HG02678 (cell line): ENCODE data around the gene ELOVL3.
A peak's percentile ranks its signal among the peaks of the same experiment; 100 is the strongest.
"Not testable (repeated sequence)": the region's sequence is repeated elsewhere in the genome, so short reads cannot be mapped to it uniquely, and the experiment has no call there.

Experiments used
- ATAC-seq: cut with Tn5 transposase; IDR thresholded peaks from one replicate; pipeline ENCODE4 v1.9.1; 2021; ENCODE audit warnings: mild to moderate bottlenecking, moderate library complexity; ENCODE audit not compliant: unreplicated experiment

ELOVL3 gene, protein sequence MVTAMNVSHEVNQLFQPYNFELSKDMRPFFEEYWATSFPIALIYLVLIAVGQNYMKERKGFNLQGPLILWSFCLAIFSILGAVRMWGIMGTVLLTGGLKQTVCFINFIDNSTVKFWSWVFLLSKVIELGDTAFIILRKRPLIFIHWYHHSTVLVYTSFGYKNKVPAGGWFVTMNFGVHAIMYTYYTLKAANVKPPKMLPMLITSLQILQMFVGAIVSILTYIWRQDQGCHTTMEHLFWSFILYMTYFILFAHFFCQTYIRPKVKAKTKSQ

DNA sequence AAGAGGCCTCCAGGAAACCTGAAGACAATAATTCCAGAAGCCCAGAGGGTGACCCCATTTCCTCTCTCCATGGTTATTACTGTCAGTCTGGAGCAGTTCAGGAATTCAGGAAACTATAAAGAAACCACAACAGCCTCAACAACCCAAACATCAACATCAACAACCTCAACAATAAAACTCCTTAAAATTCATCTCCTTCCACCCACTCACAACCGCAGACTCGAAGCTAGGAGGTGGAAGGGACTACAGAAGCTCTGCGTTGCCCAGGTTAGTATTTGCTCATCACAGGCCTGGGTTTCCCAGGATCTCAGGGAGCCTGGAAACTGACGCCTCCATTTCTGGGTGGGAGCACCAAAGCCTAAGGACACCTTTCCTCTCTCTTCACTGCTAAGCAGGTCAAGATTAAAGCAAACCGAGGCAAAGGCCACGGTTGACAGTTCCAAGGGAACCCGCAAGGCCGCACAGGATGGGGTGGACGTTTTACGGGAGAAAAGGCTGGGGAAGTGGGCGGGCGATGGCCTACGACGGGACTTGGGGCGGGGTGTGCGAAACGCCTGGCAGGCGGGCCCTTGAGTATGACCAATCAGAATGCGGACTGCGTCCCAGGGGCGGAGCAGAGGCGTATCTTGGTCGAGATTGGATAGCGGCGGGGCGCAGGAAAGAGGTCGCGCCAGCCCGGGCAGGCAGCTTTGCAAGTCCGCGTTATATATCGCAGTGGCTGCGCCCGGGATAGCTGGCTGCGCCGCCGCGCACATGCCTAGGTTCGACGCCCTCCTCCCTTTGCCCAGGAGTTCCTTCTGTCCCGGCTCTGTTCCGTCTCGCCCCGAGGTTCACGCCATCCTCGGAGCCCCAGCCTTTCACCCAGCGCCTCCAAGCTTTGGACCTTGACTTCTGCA is at the start of gene ELOVL3:
Gene ELOVL3, plus strand, starts transcription at position 654 of the 896 bp plus-strand sequence. CDS start 250 bp downstream, outside the sequence.
- peak; percentile 96 for ATAC-seq

DNA sequence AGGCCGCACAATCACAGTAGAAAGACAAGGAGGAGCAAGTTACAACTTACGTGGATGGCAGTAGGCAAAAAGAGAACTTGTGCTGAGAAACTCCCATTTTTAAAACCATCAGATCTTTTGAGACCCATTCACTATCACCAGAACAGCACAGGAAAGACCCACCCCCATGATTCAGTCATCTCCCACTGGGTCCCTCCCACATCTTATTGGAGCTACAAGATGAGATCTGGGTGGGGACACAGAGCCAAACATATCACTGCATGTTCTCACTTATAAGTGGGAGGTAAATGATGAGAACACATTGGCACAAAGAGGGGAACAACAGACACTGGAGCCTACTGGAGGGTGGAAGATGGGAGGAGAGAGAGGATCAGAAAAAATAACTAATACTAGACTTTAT is 41.5 kb upstream of the ELOVL3 start:
- ATAC-seq: no peak

DNA sequence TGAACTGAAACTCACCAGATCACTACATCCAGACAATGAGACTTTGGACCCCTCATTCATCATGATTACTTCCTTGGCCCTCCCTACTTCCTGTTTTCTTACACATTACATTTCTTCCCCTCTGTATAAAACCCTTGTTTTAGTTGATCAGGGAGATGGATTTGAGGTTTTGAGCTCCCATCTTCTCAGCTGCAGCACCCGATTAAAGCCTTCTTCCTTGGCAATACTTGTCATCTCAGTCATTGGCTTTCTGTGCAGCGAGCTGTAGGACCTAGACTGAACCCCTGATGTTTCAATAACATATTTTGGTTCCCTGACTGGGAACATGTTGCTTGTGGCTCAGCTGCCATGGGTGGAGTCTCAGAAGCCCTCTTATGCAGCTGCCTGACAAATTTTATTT is 40.8 kb upstream of the ELOVL3 start:
- ATAC-seq: no peak

DNA sequence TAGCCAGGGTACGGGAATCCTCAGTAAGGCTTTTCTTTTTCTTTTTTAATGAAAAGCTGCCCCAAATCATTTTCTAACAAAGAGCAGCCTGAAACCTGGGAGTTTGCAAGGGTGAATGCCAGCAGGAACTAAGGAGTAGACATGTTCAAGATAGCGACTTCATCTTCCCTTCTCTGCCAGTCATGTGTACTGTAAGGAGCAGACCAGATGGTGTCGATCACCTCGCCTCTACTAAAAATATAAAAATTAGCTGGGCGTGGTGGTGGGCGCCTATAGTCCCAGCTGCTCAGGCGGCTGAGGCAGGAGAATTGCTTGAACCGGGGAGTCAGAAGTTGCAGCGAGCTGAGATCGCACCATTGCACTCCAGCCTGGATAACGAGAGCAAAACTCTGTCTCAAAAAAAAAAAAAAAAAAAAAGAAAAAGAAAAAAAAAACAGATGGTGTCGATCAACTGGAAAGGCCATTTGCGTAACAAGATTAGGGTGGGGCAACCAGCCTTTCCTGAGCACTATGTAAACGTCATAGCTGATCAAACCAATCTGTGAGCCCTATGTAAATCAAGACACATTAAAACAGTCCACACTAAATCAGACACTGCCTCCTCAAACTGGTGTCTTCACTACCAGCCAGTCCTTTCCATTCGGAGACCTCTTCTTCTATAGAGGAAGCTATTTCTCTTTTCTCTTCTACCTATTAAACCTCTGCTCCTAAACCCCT is 40.1 kb upstream of the ELOVL3 start:
- ATAC-seq: no peak

DNA sequence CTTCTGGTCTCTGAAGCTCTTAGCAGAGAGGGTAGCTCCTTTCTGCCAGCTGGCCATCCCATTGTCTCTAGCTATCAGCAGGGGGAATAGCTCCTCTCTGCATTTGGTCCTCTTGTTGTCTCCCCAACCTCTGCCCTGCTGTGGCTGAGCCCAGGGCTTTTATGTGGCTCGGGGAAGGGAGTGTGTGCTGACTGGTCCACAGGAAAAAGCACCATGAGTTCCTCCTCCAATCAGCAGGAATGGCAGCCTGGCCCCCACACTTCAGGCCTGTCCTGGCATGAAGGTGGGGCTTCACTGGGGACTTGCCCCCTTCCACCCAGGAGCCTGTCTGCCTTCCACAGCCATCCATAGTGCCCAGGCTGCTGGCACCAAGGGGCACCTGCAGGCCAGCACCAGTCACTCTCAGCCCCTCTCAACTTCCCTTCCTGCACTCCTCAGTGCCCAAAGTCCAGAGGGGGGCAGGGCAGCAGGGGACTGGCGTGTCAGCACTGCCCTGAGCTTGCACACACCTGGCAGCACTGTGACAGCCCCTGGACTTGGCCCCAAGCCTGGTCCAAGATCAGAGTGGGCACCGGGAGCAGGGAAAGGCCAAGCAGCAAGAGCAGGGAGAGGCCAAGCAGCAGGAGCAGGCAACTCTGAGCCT is 37.7 kb upstream of the ELOVL3 start:
- ATAC-seq: no peak

DNA sequence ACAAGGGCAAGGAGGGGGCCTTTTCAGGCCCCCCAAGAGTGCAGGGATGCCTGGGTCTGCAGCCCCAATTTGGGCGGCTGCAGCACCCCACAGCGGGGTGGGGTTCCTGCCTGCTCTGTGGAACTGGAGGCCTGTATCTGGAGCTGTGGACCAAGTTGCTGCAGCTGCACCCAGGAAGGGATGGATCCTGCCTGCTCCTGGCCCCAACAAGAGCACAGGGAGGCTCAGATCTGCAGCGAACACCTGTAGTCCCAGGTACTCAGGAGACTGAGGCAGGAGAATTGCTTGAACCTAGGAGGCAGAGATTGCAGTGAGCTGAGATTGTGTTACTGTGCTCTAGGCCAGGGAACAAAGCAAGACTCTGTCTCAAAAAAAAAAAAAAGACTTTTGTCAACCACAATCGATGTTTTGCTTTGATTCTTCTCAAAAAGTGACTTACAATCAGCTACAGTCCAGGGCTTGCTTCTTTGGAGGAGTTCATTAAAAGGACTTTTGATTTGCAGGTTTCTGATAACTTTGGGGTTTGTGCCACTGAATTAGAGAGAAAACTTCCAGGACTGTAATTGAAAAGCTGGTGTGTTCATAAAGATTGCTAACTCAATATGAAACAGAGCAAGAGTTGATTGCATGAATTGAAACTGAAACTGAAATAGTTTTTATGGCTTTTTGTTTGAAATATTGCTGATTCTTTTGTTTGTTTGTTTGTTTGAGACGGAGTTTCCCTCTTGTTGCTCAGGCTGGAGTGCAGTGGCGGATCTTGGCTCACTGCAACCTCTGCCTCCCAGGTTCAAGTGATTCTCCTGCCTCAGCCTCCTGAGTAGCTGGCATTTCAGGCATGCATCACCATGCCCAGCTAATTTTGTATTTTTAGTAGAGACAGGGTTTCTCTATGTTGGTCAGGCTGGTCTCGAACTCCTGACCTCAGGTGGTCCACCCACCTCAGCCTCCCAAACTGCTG is 36.9 kb upstream of the ELOVL3 start:
- ATAC-seq: not testable (repeated sequence)

DNA sequence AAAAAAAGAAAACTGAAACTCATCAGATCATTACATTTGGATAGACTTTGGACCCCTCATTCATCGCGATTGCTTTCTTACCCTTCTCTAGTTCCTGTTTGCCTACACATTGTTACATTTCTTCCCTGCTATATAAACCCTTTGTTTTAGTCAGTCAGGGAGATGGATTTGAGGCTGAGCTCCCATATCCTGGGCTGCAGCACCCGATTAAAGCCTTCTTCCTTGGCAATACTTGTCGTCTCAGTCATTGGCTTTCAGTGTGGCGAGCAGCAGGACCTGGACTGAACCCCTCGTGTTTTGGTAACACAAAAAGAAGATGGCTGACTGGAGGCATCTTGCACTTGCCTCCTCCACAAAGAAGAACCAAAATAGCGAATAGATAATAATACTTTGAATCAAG is 34.1 kb upstream of the ELOVL3 start:
- no peak for ATAC-seq

DNA sequence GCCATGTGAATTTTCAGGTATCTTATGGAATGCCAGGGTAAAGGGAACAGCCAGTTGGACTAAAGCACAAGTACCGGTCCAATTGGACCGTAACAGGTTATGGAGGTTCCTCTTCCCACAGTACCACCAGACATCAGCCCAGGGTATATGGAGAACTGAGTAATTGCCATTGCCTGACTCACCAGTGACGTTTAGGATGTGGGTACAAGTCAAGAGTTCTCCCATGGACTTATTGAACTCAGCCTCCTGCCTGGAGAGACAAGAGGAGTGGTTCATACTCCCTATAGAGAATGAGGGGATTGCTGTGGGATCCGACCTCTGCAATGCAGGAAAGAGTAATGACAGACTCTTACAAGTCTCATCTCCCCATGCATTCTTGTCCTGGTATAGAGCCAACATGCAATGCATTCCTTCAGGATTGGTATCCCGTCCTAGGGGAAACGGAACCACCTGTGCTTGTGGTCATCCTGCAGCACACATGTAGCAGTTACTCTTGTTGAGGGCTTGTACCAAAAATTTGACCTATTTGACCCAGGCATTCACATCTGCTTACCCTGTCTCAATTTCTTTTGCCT is 30.7 kb upstream of the ELOVL3 start:
- ATAC-seq: no peak

DNA sequence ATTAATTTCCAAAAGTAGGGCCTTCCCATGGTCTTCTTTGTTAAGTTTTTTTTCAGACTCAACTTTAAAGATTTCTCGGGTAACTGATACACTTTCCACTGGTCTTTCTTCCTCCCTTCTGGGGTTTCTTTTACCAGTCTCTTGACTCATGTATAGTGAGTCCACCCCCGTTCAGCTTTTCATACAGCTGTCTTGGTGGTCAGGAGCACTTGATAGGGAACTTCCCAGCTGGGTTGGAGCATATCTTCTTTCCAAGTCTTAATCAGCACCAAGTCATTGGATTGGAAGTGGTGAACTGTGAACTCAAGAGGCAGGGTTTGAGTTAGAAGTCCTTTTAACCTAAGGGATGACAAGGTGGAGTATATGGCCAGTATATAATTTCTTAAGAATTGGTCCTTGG is 29.2 kb upstream of the ELOVL3 start:
- ATAC-seq: no peak

DNA sequence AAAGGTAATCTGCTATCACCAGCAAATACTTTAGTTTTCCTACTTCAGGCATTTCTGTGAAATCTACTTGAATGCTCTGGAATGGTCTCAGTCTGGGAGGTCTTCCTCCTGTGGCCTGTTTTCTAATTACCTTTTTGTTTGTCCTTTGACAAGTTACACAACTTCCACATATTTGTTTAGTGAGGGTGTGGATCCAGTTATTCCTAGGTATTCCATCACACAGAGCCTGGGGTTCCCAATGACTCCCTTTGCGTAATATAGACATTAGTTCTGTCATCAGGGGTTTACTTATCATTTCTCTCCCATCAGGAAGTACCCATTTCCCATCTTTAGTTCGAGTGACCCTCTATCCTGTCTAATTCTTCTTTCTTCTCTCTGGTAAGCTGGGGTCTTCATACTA is 28.1 kb upstream of the ELOVL3 start:
- ATAC-seq: no peak

DNA sequence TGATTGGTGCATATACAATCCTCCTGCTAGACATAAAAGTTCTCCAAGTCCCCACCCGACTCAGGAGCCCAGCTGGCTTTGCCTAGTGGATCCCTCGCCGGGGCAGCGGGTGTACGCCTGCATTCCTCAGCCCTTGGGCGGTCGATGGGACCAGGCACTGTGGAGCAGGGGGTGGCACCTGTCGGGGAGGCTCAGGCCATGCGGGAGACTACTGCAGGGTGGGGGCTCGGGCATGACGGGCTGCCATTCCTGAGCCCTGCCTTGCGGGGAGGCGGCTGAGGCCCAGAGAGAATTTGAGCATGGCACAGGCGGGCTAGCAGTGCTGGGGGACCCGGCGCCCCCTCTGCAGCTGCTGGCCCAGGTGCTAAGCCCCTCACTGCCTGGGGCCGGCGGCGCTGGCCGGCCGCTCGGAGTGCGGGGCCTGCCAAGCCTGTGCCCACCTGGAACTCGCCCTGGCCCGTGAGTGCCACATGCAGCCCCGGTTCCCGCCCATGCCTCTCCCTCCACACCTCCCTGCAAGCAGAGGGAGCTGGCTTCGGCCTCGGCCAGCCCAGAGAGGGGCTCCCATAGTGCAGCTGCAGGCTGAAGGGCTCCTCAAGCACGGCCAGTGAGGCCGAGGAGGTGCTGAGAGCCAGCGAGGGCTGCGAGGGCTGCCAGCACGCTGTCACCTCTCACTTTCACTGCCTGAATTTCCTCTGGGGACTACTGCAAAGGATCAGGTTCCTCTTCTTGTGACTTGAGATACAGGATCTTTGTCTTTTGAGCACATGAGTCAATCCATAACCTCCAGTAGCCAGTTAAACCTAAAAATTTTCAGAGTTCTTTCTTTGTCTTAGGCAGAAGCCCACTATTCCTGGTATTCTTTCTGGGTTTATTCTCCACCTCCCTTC is 25.1 kb upstream of the ELOVL3 start:
- ATAC-seq: no peak

DNA sequence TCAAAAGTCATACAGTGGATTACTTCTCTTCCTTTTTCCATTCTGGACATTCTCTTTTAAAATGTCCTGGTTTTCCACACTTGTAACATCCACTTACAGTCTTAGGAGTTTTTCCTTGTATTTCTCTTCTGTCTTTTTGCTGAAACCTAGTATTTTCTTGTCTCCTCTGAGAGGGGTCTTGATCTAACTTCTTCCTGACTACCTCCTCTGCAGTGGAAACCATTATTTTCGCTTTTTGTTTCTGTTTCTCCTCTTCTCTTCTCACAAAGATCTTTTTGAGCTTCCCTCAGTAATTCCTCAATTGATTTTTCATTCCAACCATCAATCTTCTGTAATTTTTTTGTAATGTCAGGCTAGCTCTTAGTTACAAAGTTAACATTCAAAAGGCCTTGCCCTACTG is 23.7 kb upstream of the ELOVL3 start:
- ATAC-seq: no peak

DNA sequence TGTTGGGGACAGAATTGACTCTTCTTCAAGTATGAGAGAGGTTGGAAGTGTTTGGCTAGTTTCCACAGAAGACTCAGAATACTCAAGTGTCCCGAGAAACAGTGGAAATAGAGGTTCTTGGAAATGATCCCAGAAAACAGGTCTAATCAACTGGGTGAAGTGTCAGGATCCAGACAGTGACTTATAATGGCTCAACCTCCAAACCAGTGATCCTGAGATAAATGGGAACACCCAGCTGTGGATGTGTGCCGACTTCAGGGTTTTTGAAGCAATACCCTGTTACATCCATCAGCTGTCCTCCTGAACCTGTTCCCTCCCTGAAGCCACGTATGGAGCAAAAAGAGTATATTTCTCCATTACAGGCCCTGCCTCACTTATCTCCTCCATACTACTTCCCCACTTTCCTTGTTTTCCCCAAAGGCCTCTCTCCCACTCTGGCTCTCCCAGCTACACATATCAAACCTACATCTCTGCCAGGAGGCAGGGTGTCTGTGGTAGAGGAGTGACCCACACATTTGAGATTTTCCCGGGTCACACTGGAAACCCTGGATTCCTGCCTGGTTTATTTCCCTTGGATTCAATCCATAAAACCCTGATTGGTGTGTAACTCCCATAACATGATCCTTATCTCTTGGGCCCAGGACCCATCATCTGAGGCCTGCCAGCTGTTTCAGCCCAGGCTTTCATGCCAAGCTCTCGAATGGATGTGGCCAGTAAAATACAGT is 17.6 kb upstream of the ELOVL3 start:
- ATAC-seq: no peak

DNA sequence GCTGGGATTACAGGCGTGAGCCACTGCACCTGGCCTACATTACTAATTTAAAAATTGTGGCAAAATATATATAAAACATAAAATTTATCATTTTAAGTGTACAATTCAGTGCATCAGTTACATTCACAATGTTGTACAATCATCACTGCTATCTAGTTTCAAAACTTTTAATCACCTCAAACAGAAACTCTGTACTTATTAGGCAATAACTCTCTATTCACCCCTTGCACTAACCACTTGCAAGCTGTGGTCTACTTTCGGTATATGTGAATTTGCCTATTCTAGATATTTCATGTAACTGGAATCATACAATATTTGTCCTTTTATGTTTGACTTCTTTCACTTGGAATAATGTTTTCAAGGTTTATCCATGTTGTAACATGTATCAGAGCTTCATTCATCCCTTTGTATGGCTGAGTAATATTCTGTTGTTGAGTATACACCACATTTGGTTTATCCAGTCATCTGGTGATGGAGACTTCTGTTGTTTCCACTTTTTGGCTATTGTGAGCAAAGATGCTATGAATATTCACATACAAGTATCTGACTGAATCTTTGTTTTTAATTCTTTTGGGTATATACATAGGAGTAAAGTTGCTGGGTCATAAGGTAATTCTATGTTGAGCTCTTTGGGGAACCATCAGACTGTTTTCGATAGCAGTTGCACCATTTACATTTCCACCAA is 14.3 kb upstream of the ELOVL3 start:
- no peak for ATAC-seq

DNA sequence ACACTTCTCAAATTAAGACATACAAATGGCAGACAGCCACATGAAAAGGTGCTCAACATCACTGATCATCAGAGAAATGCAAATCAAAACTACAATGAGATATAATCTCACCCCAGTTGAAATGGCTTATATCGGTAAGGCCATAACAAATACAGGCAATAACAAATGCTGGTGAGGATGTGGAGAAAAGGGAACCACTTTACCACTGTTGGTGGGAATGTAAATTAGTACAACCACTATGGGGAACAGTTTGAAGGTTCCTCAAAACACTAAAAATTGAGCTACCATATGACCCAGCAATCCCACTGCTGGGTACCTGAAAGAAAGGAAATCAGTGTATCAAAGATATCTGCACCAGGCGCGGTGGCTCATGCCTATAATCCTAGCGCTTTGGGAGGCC is 12.5 kb upstream of the ELOVL3 start:
- ATAC-seq: not testable (repeated sequence)

DNA sequence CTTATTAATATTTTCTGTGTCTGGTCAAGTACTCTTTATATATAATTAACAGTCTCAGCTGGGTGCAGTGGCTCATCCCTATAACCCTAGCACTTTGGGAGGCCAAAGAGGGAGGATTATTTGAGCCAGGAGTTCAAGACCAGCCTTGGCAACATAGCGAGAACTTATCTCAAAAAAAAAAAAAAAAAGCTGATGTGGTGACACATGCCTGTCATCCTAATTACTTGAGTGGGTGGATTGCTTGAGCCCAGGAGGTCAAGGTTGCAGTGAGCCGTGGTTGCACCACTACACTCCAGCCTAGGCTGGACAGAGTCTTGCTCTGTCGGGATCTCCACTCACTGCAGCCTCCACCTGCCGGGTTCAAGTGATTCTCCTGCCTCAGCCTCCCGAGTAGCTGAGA is 6.7 kb upstream of the ELOVL3 start:
- no peak for ATAC-seq

DNA sequence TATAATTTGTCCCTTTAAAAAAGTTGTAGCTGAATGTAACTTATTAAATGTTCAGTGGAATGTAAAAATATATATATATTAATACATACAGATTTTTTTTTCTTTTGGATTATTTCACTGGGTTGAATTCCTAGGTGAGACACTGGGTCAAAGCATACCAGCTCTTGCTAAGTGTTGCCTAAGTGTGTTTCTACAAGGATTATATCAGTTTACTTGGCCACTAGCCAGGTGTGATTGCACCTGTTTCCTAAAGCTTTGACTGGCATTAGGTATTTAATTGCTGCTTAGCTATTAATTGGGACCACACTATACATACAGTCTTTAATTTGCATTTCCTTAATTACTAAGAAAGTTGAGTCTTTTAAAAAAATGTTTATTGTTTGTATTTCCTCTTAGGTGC is 5.5 kb upstream of the ELOVL3 start:
- no peak for ATAC-seq
